Right lobe of liver (tissue), 6 donors: Measurements from ENCODE around the gene PSKH1. TPM values are rescaled to one million over a fixed set of nuclear protein-coding genes. Genes with fewer than 3 reads are reported as not detected.

Experiments
- ATAC-seq, 4 donors: fragments of 200-7000 bp; cut with Tn5 transposase; one replicate each; pipeline ENCODE4 v1.9.1; 2020; ENCODE audit warnings: mild to moderate bottlenecking in 4 of 4, moderate library complexity in 4 of 4
- DNase-seq, 3 donors: peaks; one replicate each; pipeline ENCODE4 v3.0.0-alpha.2; 2020
- H3K27ac ChIP-seq, 3 donors: fragments of 200-600 bp; one replicate each; pipeline ENCODE4 v1.8.0; 2022
- H3K27me3 ChIP-seq, 2 donors: fragments of 200-600 bp; one replicate each; pipeline ENCODE4 v1.8.0; 2022
- H3K36me3 ChIP-seq, 4 donors: fragments of 200-600 bp; sonication (generic) in 1 of 4; one replicate each; pipeline versions ENCODE4 v1.5.1 to v1.8.0; 2017 to 2022; ENCODE audit warnings: control low read depth in 1 of 4
- H3K4me1 ChIP-seq, 4 donors: fragments of 200-600 bp; sonication (generic) in 1 of 4; one replicate each; pipeline versions ENCODE4 v1.5.1 to v1.8.0; 2017 to 2022; ENCODE audit warnings: control low read depth in 1 of 4
- H3K4me3 ChIP-seq, 3 donors: fragments of 200-600 bp; one replicate each; pipeline ENCODE4 v1.8.0; 2022
- H3K9me3 ChIP-seq, 4 donors: fragments of 200-600 bp; sonication (generic) in 1 of 4; one replicate each; pipeline versions ENCODE4 v1.5.1 to v1.8.0; 2017 to 2022; ENCODE audit warnings: control low read depth in 1 of 4
- CTCF ChIP-seq, 4 donors: fragments of 200-600 bp in 3 of 4; fragments of 450-650 bp in 1 of 4; IDR thresholded peaks; one replicate each; pipeline versions ENCODE4 v1.5.1 to v1.8.0; 2016 to 2022; ENCODE audit warnings: antibody characterized with exemption in 4 of 4, mild to moderate bottlenecking in 2 of 4
- POLR2A ChIP-seq: fragments of 450-650 bp; IDR thresholded peaks from one replicate; pipeline ENCODE4 v1.6.1; 2017; ENCODE audit warnings: antibody characterized with exemption, mild to moderate bottlenecking
- WGBS: methylation state at CpG from one replicate; pipeline ENCODE4 v1.1.6; 2018; ENCODE audit warnings: low coverage, low lambda C conversion rate; ENCODE audit not compliant: insufficient coverage; ENCODE audit errors: missing lambda C conversion rate; 5-methylcytosine and 5-hydroxymethylcytosine counted together
- intact Hi-C, 2 donors: fragments of 100-400 bp; cut with DNase I; formaldehyde crosslinking; loops; one replicate each; pipeline versions ENCODE4 v1.11.2 to v1.14.1; 2022
- total RNA-seq, 6 experiments: library from RNA; depleted of rRNA in 2 of 6; stranded (reverse); fragments of >200 nt in 2 of 6; fragmentation: NEBNext Ultra II Directional in 3 of 6; extraction: Animal tissue kit (Norgen Biotek cat#: 25700) in 3 of 6; gene quantifications; one replicate each; pipeline versions ENCODE4 v1.1.0 to v1.2.4, GENCODE V29; 2016 to 2023
- donor health status: DM: no; HTN: yes; CAD: no.
- donor health status: DM: no; HTN: no; CAD: no.
- donor health status: DM: no; HTN: no; CAD: no.
- donor health status: DM: no; HTN: yes; CAD: no.
- donor health status: DM: no; HTN: yes; CAD: no.

Gene PSKH1
- total RNA-seq, 6 experiments from 2014 or later = 6.7 to 22.6 (median 13.2) TPM

DNA sequence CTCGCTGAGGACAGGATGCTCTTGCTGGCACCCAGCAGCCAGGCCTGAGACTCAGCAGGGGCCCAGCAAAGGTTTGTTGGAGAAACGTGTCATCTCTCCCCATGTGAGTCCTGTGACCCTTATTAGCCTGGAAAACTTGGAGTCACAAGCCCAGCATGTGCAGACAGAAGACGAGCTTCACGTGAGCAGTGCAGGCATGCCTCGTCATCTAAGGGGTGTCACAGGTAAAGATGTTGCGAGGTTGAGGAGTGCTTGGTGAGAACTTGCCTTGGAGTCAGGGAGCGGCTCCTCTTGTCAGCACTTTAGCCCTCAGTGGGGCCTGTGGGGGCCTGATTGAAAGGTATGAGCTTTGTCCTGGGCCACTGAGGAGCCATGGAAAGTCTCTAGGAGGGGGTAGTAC lies 40.8 kb downstream of the PSKH1 start:
- no peaks in the 10 kb centered on the region for H3K9me3 ChIP-seq
- peaks cover 0 to 4% (median 0%) of the 10 kb centered on the region in 4 donors for H3K36me3 ChIP-seq
- no peaks in the 10 kb centered on the region for H3K27me3 ChIP-seq
- intact Hi-C loops = no loop called here
- TF ChIP-seq POLR2A = no peak
- TF ChIP-seq CTCF (IDR thresholded peaks at IDR 0.05) = no peak
- 68% methylated on average over 2 of the region's 7 CpGs for WGBS
- H3K4me3 ChIP-seq = no peak overlapping the region
- no peak overlapping the region for H3K27ac ChIP-seq
- ATAC-seq (no peak), DNase-seq (peak in 1 of 3 donors; percentile 37)
- peaks cover 0 to 19% (median 3%) of the 10 kb centered on the region in 4 donors for H3K4me1 ChIP-seq

GRCh38 chr16:67934306-67935100 lies 41.4 kb downstream of the PSKH1 start:
- DNase-seq = peak in 1 of 3 donors; percentile 57
- Histone ChIP-seq H3K27me3 (no peaks in the 10 kb centered on the region), H3K4me1 (peaks cover 0 to 20% (median 3%) of the 10 kb centered on the region in 4 donors), H3K4me3 (no peak overlapping the region), H3K27ac (no peak overlapping the region), H3K36me3 (peaks cover 0 to 4% (median 0%) of the 10 kb centered on the region in 4 donors), H3K9me3 (no peaks in the 10 kb centered on the region)
- no peak for ATAC-seq
- TF ChIP-seq POLR2A (no peak), CTCF (IDR thresholded peaks at IDR 0.05) (no peak)
- WGBS = 77% methylated on average over 5 of the region's 13 CpGs
- intact Hi-C loops = no loop called here

- TF ChIP-seq CTCF (IDR thresholded peaks at IDR 0.05) (no peak), POLR2A (no peak)
- peak overlapping the region in 1 of 3 donors; percentile 96 for H3K27ac ChIP-seq
- peak overlapping the region; percentile 83 to 97 (median 92) for H3K4me3 ChIP-seq
- H3K4me1 ChIP-seq = peaks cover 0 to 25% (median 3%) of the 10 kb centered on the region in 4 donors
- ATAC-seq (no peak), DNase-seq (no peak)
- no peaks in the 10 kb centered on the region for H3K9me3 ChIP-seq
- intact Hi-C loops = no loop called here
- H3K36me3 ChIP-seq = peaks cover 0 to 4% (median 0%) of the 10 kb centered on the region in 4 donors
- 34% methylated on average over 12 of the region's 13 CpGs for WGBS
- no peaks in the 10 kb centered on the region for H3K27me3 ChIP-seq
Observed at GRCh38 chr16:67935101-67935401, 42.0 kb downstream of the PSKH1 start.

DNA sequence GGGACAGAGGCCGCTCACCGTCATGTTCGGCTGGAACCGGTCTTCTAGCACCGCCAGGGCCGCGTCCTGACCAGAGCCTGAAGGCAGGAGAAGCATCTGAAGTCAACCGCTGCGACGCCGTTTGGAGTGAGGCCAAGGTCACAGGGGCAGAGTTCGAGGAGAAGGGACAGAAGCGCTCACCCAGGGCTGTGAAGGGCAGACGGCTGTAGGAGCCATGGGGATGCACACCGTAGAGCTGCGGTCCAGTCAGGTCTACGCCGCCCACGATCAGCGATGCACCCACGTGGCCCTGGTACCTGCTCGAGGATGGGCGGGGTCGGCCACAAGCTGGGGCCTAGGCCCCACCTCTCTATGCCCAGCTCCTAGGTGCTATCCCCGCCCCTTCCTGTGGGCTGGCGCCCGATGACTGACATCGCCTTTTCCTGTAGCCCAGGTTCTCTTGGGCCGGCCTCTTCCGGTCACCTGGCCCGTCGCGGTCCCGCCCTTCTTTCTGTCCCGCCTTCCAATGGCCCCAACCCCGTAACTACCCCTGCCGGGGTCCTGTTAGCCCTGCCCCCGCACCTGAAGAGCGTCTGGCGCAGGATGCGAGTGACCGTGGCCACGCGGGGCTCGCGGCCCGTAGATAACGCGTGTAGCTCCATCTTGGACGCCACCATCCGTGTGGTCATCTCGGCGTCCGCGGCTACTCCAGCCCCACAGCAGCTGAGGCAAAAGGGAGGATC lies 42.5 kb downstream of the PSKH1 start:
- DNase-seq = peak; percentile 97 to 99 (median 99)
- 8% methylated on average over 10 of the region's 55 CpGs for WGBS
- intact Hi-C loops = no loop called here
- Histone ChIP-seq H3K4me3 (peak overlapping the region; percentile 83 to 97 (median 92)), H3K9me3 (no peaks in the 10 kb centered on the region), H3K4me1 (peaks cover 0 to 30% (median 3%) of the 10 kb centered on the region in 4 donors), H3K27ac (peak overlapping the region; percentile 87 to 96 (median 93)), H3K27me3 (no peaks in the 10 kb centered on the region), H3K36me3 (peaks cover 0 to 4% (median 0%) of the 10 kb centered on the region in 4 donors)
- TF ChIP-seq POLR2A (peak; percentile 67), CTCF (IDR thresholded peaks at IDR 0.05) (no peak)
- ATAC-seq = peak; percentile 90 to 96 (median 92)
